ENCODE results near the gene ACAD10.

GRCh38 chr12:111745211-111745610 lies 59.4 kb downstream of the ACAD10 start:
- no peak; the same call in 1 of the 2 replicates for TF ChIP-seq GATA2 (IDR thresholded peaks at IDR 0.05; ENCODE audit: low read depth, low read length)
- no peak for TF ChIP-seq GATA3 (IDR thresholded peaks at IDR 0.05; ENCODE audit: low read depth, low read length)
